ENCODE data around the gene CNTN2. TPM values are rescaled to one million over a fixed set of nuclear protein-coding genes. Genes with fewer than 3 reads are reported as not detected.

Gene CNTN2
- polyA plus RNA-seq, 1 donor from 2014 or later, result 3.2 TPM

GRCh38 chr1:205028924-205029323, 14.1 kb upstream of the CNTN2 start:
- H3K4me2 ChIP-seq (ENCODE audit: low read length), result no peak overlapping the region
- no peaks in the 10 kb centered on the region for H4K20me1 ChIP-seq (ENCODE audit: insufficient read depth)
- H3F3A ChIP-seq (ENCODE audit: insufficient read depth, low read length, poor library complexity, severe bottlenecking), result no peaks in the 10 kb centered on the region
- H2AFZ ChIP-seq (ENCODE audit: low read depth, low read length), result no peak overlapping the region
- no peaks in the 10 kb centered on the region for H3K9me2 ChIP-seq (ENCODE audit: insufficient read depth, low read length)
- H3K9ac ChIP-seq (ENCODE audit: low read length), result no peak overlapping the region
- no peak for TF ChIP-seq TAF1 (IDR thresholded peaks at IDR 0.05; ENCODE audit: low read depth)
- no peak for TF ChIP-seq EP300 (conservative IDR thresholded peaks at IDR 0.05; ENCODE audit: poor library complexity, severe bottlenecking)
- no peak for TF ChIP-seq SMC3 (conservative IDR thresholded peaks at IDR 0.05; ENCODE audit: poor library complexity)
- TF ChIP-seq, protein P1, sequence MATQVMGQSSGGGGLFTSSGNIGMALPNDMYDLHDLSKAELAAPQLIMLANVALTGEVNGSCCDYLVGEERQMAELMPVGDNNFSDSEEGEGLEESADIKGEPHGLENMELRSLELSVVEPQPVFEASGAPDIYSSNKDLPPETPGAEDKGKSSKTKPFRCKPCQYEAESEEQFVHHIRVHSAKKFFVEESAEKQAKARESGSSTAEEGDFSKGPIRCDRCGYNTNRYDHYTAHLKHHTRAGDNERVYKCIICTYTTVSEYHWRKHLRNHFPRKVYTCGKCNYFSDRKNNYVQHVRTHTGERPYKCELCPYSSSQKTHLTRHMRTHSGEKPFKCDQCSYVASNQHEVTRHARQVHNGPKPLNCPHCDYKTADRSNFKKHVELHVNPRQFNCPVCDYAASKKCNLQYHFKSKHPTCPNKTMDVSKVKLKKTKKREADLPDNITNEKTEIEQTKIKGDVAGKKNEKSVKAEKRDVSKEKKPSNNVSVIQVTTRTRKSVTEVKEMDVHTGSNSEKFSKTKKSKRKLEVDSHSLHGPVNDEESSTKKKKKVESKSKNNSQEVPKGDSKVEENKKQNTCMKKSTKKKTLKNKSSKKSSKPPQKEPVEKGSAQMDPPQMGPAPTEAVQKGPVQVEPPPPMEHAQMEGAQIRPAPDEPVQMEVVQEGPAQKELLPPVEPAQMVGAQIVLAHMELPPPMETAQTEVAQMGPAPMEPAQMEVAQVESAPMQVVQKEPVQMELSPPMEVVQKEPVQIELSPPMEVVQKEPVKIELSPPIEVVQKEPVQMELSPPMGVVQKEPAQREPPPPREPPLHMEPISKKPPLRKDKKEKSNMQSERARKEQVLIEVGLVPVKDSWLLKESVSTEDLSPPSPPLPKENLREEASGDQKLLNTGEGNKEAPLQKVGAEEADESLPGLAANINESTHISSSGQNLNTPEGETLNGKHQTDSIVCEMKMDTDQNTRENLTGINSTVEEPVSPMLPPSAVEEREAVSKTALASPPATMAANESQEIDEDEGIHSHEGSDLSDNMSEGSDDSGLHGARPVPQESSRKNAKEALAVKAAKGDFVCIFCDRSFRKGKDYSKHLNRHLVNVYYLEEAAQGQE (IDR thresholded peaks at IDR 0.05; ENCODE audit: borderline replicate concordance), result no peak
- no peak for TF ChIP-seq POLR2AphosphoS5 (IDR thresholded peaks at IDR 0.05)
- TF ChIP-seq RAD21 (conservative IDR thresholded peaks at IDR 0.05), result no peak
- no peak for TF ChIP-seq MXI1 (conservative IDR thresholded peaks at IDR 0.05; ENCODE audit: poor library complexity, severe bottlenecking)
- TF ChIP-seq CTCF (IDR thresholded peaks at IDR 0.05; ENCODE audit: poor library complexity, severe bottlenecking), result no peak
- TF ChIP-seq EZH2 (IDR thresholded peaks at IDR 0.05; ENCODE audit: borderline replicate concordance, insufficient read depth, low read length, poor library complexity, severe bottlenecking), result no peak
- no peaks in the 10 kb centered on the region for H3K27me3 ChIP-seq (ENCODE audit: insufficient read depth, low read depth, low read length)
- H3K27ac ChIP-seq (ENCODE audit: low read length), result no peak overlapping the region
- no peaks in the 10 kb centered on the region for H3K9me3 ChIP-seq (ENCODE audit: low read length)
- H3K79me2 ChIP-seq (replicated peaks; ENCODE audit: insufficient read depth, low read length), result no peaks in the 10 kb centered on the region
- H3K36me3 ChIP-seq (ENCODE audit: insufficient read depth, low read length), result no peaks in the 10 kb centered on the region
- H3K4me3 ChIP-seq (ENCODE audit: low read length), result no peak overlapping the region

GRCh38 chr1:205030241-205030640, 12.8 kb upstream of the CNTN2 start:
- no peak for TF ChIP-seq EP300 (conservative IDR thresholded peaks at IDR 0.05; ENCODE audit: poor library complexity, severe bottlenecking)
- TF ChIP-seq POLR2AphosphoS5 (IDR thresholded peaks at IDR 0.05), result no peak
- TF ChIP-seq RAD21 (conservative IDR thresholded peaks at IDR 0.05), result no peak
- TF ChIP-seq, protein P1 (IDR thresholded peaks at IDR 0.05; ENCODE audit: borderline replicate concordance), result no peak
- no peak for TF ChIP-seq CTCF (IDR thresholded peaks at IDR 0.05; ENCODE audit: poor library complexity, severe bottlenecking)
- no peak for TF ChIP-seq EZH2 (IDR thresholded peaks at IDR 0.05; ENCODE audit: borderline replicate concordance, insufficient read depth, low read length, poor library complexity, severe bottlenecking)
- TF ChIP-seq SMC3 (conservative IDR thresholded peaks at IDR 0.05; ENCODE audit: poor library complexity), result no peak
- no peak for TF ChIP-seq MXI1 (conservative IDR thresholded peaks at IDR 0.05; ENCODE audit: poor library complexity, severe bottlenecking)
- no peaks in the 10 kb centered on the region for H3K9me3 ChIP-seq (ENCODE audit: low read length)
- no peak overlapping the region for H3K27ac ChIP-seq (ENCODE audit: low read length)
- H3F3A ChIP-seq (ENCODE audit: insufficient read depth, low read length, poor library complexity, severe bottlenecking), result no peaks in the 10 kb centered on the region
- no peaks in the 10 kb centered on the region for H3K9me2 ChIP-seq (ENCODE audit: insufficient read depth, low read length)
- H3K9ac ChIP-seq (ENCODE audit: low read length), result no peak overlapping the region
- H3K79me2 ChIP-seq (replicated peaks; ENCODE audit: insufficient read depth, low read length), result no peaks in the 10 kb centered on the region
- no peaks in the 10 kb centered on the region for H3K36me3 ChIP-seq (ENCODE audit: insufficient read depth, low read length)
- no peak overlapping the region for H3K4me3 ChIP-seq (ENCODE audit: low read length)
- no peak overlapping the region for H3K4me2 ChIP-seq (ENCODE audit: low read length)
- H3K27me3 ChIP-seq (ENCODE audit: insufficient read depth, low read depth, low read length), result no peaks in the 10 kb centered on the region
- no peaks in the 10 kb centered on the region for H4K20me1 ChIP-seq (ENCODE audit: insufficient read depth)
- no peak overlapping the region for H2AFZ ChIP-seq (ENCODE audit: low read depth, low read length)

Data from neural cell (in vitro differentiated cells).